ENCODE measurements around the gene CBX4.

CBX4 gene

DNA sequence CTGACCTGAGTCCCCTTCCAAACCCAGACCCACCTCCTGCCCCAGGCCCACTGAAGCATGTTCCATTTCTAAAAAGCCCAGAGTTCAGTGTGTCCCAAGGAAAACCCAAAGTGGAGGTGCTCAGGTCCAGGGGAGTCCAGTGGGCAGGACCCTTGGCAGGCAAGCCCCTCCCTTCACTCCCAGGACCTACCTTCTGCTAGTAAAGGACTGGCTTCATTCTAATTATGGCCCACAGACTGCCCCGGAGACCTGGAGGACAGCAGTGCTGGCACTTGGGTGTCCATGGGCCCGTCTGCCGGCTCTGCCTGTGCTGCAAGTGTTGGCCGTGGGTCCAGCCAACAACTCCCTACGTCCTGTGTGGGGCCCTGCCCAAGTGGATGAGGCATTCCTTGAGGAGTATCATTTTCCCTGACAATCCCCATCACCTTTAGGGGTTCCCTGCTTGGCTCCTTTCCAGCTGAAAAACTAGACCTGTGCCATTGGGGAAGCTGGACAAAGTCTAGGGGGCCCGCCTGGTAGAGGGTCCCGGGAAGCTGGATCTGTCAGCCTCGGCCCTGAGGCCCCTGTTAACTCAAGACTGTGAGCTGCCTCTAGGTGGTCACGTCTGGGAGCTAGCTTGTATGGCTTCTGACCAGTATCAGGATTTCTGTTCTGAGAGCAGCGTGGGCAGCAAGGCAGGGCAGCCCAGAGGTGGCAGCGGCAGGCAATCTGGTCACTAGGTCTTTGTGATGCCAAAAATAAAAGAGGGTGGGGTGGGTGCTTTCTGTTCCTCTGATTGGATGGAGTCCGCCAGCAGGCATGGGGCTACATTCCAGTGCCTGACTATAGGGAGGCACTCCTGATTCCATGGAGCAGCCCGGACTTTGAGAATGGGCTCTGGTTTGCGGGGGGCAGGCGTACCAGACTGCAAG, 53.1 kb downstream of the CBX4 start:
- no peak for DNase-seq (ENCODE audit: low spot score)

DNA sequence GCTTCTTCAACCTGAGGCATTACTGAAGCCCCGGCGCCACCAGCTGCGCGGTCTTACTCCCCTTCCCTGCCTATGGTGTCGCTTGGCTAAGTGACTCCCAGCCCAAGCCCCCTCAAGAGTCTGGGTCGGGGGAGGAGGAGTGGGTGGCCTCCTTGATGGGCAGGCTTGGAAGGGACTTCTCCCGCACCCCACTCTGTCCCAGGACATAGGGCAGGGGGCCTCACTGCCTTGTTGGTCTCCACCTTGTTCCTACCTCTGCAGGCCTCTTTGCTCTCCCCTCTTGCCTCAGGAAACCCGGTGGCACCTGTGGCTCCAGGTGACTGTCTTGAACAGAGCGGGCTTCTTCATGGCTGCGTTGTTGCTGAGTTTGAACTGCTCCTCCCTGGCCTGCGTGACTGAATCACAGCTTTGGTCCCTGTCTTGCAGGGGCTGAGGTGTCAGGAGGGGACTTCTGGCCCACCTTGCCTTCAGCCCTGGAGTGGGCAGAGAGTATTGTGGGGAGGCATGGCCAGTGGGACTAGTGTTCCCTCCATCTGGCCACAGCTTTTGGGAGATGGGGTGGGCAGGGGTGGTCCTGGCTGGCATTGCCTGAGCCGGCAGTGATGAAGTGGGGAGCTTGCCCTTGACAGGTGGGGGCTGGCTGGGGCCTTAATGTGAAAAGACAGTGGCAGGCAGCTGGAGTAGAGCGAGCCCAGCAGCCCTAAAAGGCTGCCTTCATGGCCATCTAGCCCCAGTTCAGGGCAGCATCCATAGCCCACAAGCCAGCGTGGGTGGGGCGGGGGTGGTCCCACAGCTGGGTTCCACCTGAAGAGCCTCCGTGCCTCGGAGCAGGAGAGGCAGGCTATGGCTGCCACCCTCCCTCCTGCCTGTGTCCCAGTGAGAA, 54.0 kb downstream of the CBX4 start:
- DNase-seq (ENCODE audit: low spot score): no peak

GRCh38 chr17:79784353-79785016, 54.8 kb downstream of the CBX4 start:
- DNase-seq (ENCODE audit: low spot score): no peak

DNA sequence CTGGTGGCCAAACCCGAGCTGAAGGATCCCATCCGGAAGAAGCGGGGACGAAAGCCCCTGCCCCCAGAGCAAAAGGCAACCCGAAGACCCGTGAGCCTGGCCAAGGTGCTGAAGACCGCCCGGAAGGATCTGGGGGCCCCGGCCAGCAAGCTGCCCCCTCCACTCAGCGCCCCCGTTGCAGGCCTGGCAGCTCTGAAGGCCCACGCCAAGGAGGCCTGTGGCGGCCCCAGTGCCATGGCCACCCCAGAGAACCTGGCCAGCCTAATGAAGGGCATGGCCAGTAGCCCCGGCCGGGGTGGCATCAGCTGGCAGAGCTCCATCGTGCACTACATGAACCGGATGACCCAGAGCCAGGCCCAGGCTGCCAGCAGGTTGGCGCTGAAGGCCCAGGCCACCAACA, 55.3 kb downstream of the CBX4 start:
- DNase-seq (ENCODE audit: low spot score): no peak

Data from COLO829 (cell line).